ENCODE results near the gene BATF.

The BATF gene

DNA sequence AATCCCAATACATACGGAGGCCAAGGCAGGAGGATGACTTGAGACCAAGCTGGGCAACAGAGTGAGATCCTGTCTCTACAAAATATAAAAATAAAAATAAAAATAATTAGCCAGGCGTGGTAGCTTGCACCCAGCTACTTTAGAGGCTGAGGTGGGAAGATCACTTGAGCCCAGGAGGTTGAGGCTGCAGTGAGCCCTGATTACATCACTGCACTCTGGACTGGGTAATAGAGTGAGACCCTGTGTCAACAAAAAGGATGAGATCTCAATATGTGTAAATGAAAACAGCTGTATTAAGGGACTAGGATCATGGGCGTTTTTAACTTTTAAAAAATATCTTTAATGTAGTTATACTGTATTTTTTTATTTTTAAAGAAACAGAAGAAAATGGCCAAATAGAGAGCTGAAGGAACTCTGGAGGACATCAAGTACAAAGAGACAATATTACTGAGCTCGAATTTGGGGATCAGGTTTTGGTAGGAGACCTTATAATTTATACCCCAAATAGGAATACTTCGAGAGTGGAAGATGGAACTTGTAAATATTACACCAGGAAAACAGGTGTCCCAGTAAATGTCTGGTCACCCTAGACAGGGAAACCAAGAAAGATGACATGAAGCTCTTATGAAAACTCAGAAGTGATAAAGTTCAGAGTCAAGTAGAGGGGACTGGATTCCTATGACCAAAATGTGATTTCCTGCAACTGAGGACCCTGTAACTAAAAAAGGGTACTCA is 13.1 kb downstream of the BATF start:
- no peak for DNase-seq (ENCODE audit: low read depth)

DNA sequence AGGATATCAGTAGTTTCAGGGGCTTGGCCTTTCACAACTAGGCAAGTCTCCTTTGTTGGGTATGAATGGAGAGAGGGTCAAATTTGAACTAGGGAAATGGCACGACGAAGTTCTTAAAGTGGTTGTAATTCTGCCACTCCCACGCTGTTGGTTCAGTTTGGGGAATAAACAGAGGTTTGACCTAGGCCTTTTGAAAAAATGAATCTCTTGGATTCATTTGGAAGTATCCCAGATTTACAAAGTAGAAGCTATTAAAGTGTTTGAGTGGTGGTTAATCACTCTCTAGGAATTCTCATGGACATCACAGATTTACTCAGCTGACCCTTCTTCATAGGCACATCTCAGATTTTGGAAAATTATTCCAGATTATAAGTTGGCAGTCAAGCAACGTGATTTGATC is 14.8 kb downstream of the BATF start:
- no peak for DNase-seq (ENCODE audit: low read depth)

DNA sequence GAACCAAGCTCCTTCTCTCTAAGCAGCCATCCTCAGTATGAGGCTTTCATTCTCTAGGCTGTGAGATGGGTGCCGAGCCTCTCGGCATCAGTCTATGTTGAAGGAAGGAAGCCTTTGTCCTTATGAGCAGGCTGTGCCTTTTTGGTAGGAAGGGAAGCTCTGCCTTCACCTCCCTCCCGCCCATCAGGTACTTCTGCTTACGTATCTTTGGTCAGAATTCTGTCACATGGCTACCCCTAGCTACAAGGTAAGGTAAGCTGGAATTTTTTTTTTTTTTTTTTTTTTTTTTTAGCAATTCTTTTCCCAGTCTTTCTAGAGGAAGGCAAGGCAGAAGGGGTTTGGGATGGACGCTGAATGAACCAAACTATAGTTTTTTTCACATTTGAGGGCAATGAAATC is 16.9 kb downstream of the BATF start:
- no peak for DNase-seq (ENCODE audit: low read depth)

DNA sequence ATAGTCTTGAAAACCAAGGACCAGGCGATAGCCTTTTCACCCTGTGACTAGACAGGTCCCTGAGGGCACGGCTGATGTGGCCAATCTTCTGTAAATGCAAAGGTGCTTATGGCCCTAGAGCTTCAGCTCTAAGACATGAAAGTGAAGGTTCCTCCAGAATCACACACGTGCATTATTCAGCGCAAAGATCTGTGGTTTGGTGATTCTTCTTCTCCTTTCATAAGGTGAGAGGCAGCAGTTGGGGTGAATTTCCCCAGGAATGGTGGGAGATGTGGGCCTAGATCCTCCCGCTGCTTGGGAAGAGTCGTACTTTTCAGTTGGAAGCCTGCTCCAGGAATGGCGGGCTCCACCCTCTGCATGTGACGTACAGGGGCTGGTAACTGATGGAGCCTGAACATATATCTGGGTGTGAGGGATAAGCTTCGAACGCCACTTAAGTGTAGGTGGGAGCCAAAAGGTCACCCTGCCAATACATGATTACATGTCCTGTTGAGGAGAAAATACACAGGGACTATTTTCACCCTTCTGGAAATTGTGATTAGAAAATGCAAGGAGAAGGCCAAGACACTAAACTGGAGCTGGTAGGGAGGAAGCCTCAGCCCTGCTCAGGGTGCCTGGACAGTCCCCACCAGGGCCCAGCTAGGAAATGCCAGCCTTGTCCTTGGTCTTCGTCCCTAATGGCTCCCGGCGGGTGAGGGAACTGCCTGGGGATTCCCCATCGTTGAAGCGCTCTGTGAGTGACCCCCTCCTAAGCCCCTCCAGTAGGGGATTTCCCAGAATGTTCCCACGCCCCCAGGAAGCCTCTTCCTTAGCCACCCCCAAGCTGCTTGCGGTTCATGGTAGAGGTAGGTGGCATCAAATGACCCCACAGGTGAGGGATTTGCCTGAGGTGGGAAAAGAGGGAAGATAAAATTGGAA is 17.6 kb downstream of the BATF start:
- DNase-seq (ENCODE audit: low read depth): no peak

DNA sequence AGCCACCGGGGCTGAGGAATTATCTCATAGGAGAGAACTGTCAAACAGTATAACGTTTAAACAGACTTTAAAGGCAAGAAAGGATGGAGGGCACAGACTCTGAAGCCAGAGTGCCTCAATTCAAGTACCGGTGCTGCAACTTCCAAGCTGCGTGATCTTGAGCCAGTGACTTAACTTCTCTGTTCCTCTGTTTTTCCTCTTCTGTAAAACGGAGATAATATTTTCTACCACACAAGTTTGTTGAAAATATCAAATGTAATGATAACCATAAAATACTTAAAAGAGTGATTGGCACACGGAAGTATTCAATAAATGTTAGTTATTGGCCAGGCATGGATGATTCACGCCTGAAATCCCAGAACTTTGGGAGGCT is 18.2 kb downstream of the BATF start:
- no peak for DNase-seq (ENCODE audit: low read depth)

DNA sequence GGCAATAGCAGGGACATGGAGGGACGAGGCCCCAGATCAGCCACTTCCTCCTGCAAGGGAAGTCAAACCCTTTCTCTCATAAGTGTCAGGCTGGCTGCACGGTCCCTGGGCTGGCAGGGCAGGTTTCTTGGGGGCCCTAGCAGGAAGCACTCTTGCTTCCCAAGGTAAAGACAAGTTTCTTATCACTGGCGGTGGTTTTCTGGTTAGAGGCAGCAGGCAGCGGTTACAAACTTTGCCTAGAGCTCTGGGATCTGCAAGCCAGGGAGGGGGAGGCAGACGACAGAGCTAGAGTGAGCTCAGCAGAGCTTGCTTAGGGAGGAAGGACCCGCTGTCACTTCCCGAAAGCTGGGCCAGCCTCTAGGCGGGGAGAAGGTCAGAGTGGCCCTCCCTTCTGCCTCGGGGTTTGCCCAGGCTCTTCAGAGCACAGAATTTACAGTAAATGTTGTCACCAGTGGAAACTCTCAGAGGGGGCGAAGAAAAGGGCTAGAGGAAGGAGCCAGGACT is 20.4 kb downstream of the BATF start:
- DNase-seq (ENCODE audit: low read depth): no peak

DNA sequence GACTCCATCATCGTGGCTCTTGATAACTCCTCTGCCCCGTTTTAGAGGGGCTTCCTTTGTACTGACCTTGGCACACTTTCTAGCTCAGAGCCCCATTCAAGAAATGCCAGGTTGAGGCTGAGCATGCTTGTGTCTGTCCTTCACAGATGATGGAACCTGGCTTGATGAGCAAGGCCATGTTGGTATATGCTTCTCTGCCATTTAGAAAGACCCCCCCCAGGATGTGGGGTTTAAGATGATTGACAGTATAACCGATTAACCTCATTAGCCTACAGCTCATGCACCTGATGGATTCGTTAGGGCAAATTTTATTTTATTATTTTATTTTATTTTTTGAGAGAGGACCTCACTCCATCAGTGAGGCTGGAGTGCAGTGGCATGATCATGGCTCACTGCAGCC is 21.0 kb downstream of the BATF start:
- no peak for DNase-seq (ENCODE audit: low read depth)

DNA sequence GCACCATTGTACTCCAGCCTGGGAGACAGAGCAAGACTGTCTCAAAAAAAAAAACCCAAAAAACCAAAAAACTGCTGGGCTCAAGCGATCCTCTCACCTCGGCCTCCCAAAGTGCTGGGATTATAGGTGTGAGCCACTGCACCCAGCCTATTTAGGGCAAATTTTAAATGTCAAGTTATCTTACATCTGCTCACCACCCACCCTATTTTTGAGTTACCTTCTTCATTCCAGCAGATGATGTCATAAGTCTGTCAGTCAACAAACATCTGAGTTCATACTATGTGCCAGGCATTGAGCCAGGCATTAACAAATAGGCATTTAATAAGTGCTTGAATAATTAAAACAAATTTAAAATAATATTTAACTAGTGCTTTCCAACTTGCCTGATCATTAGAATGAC is 21.5 kb downstream of the BATF start:
- DNase-seq (ENCODE audit: low read depth): no peak

DNA sequence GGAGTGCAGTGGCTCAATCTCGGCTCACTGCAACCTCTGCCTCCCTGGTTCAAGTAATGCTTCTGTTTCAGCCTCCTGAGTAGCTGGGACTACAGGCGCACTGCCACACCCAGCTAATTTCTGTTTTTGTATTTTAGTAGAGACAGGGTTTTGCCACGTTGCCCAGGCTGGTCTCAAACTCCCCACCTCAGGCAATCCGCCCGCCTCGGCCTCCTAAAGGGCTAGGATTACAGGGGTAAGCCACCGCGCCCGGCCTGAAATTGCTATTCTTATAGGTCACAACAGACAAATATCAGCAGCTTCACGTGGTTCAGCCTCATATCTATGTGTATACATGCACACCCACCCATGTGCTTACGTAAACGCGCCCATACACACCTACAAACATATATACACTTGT is 23.6 kb downstream of the BATF start:
- no peak for DNase-seq (ENCODE audit: low read depth)

DNA sequence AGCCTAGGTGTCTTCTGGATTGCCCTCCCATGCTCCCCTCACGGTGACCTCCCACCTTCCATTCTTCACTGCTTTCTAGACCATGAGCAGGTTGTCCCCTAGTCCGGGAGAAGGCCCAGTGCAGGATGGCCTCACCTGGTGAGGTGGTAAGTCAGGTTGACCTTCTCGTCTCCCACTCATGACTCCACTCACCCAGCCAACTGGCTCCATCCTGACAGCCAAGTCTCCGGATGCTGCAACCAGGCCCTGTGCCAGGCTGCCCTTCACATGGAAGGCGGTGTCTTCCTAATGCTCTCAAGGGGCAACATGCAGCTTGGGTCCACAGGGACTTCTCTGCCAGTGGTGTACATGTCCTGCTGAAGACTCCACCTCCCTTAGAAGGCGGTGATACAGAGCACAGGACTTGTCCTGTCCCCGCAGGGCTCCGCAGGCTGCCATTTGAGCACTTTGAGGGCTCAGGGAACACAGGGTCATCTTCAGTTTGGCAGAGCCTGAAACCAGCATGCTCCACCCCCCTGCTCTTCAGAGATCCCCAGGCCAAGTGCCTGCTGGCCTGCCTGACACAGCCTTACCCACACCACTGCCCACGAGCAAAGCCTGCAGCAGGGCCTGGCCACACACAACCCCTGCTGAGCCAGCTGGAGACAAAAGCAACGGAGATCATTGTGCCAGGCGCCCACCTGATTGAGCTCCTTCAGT is 25.4 kb downstream of the BATF start:
- no peak for DNase-seq (ENCODE audit: low read depth)

DNA sequence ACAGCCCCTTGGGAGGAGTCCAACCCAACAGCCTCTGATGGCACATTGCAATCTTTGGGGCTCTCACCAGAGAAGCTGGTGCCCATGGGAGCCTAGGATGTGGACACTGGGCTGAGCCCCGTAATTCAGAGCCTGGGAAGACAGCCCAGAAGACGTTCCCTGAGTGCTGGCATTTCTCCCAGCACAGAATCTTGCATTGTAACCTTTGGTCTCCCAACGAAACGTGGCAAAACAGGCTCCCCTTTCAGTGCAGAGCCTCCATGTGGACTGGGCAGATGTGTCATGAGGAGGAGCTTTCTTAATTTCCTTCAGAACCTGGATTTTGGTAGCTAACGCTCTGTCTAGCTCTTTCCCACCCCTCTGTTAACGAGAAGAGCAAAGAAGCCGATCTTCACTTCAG is 26.3 kb downstream of the BATF start:
- no peak for DNase-seq (ENCODE audit: low read depth)

DNA sequence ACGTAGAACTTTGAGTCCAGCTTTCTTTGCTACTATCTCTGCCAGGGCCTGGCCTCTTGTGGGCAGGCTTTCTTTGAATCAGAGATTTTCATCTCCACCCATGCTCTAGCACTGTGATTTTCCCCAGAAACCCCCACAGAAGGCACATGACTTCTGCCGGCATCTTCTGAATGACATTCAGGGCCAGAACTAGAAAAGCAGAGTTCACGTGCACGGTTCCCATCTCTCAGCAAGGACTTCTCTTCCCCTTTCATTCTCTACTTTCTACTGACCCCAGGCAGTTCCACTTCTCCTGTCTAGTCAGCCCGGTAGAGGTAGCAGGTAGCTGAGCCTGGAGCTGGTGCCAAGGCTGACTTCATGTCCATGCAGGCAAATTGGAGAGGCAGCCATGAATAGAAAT is 26.9 kb downstream of the BATF start:
- DNase-seq (ENCODE audit: low read depth): no peak

DNA sequence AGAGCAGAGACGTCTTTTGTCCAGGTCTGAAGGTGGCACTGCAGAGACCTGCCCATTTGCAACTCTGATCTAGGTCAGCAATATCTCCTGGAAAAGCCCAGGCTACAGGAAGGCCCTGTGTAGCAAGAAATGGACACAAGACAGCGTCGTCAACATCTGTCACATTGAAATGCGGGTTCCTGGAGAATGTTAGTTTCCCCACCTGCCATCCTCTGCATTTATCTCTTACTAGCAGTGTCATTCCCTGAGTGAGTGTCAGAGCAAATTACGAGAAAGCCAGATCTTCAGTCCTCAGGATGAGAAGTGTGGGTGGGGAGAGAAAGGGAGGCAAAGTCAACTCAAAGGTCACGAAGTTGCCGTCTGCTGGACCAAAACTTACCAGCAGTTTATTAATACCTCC is 28.8 kb downstream of the BATF start:
- no peak for DNase-seq (ENCODE audit: low read depth)

DNA sequence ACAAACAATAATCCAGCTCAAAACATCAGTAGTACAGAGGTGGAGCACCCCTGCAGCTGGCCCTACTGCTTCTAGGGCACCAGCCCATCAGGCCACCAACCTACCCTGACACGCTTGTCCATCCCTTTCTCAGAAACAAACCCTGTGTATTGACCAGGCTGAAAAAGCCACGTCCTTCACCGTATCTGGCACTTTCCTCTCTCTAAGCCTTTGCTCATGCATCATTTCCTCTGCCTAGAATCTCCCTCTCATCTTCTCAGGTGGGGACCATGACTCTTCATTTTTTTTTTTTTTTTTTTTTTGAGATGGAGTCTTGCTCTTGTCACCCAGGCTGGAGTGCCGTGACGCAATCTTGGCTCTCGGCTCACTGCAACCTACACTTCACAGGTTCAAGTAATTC is 30.9 kb downstream of the BATF start:
- DNase-seq (ENCODE audit: low read depth): no peak

DNA sequence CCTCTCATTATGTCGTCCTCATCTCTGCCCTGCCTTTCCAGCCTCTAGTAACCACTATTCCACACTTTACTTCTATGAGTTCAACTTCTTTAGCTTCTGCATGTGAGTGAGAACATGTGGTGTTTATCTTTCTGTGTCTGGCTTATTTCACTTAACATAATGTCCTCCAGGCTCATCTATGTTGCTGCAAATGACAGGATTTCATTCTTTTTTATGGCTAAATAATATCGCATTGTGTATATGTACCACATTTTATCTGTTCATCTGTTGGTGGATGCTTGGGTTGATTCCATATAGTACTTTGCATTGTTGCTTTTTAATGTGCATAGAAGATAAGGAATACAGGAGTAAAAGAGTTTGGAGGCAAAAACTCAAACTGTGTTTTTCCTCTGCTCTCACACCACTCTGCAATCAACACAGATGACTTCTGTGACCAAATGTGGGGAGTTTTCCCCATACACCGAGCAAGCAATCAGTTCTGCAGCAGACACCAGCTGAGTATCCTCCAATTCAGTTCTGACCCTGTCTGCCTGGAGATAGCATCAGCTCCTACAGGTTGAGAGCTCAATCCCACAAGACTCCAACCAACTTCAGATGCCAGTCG is 31.6 kb downstream of the BATF start:
- DNase-seq (ENCODE audit: low read depth): no peak

DNA sequence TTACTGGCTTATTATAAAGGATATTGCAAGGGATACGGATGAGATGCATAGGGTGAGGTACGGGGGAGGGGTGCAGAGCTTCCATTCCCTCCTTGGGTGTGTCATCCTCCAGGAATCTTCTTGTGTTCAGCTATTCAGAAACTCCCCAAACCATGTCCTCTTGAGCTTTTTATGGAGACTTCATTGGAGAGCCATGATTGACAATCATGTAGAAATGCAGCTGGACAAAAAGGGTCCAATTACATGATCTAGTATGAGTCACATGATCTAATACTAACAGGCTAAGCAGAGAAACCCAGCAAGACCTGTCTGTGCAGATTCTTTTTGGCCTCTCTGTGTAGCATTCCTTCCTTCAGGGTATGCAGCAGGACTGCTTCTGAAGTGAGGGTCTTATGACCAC is 32.2 kb downstream of the BATF start:
- DNase-seq (ENCODE audit: low read depth): no peak

DNA sequence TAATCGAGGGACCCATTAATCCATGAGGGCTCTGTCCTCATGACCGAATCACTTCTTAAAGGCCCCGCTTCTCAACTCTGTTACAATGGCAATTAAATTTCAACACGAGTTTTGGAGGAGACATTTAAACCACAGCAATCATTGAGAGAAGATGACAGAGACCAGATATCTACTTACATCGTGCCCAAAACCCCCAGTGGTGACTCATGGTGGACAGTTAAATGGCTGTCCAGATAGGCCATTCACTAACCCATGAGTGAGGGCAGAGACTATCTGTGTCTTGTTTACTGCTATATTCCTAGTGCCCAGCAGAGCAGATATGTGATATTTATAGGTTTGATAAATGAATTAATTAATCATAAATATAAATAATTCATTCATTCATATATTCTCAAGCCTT is 36.2 kb downstream of the BATF start:
- no peak for DNase-seq (ENCODE audit: low read depth)

DNA sequence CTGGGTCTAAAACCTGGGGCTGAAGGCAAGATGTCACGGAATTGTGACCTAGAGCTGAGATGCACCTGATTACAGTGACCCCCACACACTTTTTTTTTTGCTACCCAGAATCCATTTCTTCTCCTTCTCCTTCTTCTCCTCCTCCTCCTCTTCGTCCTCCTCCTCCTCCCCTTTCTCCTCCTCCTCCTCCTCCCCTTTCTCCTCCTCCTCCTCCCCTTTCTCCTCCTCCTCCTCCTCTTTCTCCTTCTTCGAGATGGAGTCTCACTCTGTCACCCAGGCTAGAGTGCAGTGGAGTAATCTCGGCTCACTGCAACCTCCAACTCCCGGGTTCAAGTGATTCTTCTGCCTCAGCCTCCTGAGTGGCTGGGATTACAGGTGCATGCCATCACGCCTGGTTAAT is 36.8 kb downstream of the BATF start:
- no peak for DNase-seq (ENCODE audit: low read depth)

DNA sequence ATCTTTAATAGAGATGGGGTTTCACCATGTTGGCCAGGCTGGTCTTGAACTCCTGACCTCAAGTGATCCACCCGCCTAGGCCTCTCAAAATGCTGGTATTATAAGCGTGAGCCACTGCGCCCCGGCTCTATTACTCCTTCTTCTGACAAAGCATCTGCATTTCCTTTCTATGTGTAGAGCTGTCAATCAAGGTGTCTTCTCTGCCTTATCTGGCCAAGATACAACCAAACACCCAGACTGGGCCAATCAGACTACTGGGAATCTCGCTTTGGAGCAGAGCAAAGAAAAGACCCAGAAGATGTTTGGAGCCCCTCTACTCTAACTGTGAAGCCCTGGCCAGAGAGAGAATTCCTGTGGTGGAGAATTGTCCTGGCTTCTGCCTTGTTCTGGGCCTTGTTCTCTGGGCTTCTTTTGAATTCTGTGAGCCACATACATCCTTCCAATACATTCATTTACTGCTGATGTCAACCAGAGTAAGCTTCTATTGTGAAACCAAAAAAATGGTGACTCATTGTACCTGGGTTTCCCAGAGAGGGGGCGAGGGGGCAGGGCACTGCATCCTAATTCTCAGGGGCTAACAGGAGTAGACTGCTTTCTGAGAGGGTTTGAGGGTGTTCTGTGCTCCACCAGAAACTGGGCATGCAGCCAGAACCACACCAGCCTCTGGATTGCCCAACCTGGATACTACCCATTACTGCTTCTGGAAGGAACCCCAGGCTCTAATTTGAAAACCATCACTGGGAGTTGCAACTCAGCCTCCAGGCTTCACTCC is 37.4 kb downstream of the BATF start:
- peak; percentile 40 for DNase-seq (ENCODE audit: low read depth)

DNA sequence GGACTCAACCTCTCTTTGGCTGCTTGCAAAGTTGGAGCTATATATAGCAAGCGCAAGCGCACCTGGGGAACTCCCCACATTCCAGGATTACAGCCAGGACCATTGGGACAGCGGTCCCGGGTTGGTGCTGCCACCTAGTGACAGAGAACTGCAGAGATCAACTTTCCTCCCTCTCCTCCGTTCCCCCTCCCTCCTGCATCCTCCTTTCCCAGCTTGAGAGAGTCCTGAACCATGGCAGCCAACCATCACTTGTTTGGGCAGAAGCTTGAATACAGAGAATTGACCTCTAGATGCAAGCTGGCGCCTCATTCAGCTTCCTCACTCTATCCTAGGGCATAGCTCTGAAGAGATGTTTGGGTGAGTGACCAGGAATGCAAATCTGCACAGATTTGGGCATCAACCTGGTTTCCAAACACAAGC is 38.8 kb downstream of the BATF start:
- DNase-seq (ENCODE audit: low read depth): no peak

DNA sequence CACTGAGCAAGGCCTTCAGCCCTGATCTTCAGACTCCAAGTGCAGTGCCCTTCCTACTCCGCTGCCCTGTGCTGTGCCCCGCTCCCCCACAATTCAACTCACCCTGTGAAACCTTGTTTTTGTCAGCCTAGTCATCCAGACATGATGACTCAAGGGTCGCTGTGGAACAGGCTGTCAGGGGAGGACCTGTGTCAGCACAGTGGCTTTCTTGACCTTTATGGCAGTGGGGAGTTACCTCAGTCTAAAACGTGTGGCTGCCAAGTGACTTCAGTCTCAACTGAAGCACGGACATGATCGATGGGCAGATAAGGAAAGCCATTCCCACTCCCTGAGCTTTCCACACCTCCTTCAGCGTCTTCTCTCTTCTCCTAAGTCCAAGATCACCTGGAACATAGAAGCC is 39.8 kb downstream of the BATF start:
- no peak for DNase-seq (ENCODE audit: low read depth)

DNA sequence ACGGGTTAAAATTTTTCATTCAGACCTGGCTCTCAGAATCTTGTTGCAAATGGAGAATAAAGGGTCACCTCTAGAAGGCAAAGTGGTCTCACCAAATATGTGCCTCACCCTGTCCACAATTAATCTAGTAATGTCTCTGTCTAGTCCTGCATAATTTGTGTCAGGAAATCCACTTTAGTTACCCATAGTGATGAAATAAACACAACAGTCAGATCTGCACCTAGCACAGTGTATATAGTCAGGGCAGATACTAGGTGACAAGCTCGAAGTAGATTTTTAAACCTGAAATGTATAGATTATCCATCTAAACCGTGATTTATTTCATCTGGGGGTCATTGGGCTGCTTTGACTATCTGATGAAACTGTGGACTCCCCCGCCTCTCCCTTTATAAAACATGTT is 40.2 kb downstream of the BATF start:
- DNase-seq (ENCODE audit: low read depth): no peak

Data from stromal cell of bone marrow (primary cell).